GM12872 (cell line): ENCODE data around the gene PAQR8.
A peak's percentile ranks its signal among the peaks of the same experiment; 100 is the strongest.

Source experiments
- CTCF ChIP-seq: IDR thresholded peaks from 3 replicates; pipeline ENCODE4 v1.5.1; 2011; ENCODE audit warnings: low read depth, mild to moderate bottlenecking, low read length, moderate library complexity; ENCODE audit not compliant: insufficient read depth

PAQR8 gene

GRCh38 chr6:52403627-52404026 is 41.7 kb downstream of the PAQR8 start:
- TF ChIP-seq CTCF, result no peak

GRCh38 chr6:52405243-52405642 is 43.3 kb downstream of the PAQR8 start:
- TF ChIP-seq CTCF, result no peak

GRCh38 chr6:52407467-52407866 is 45.5 kb downstream of the PAQR8 start:
- peak; percentile 66 for TF ChIP-seq CTCF

- TF ChIP-seq CTCF, result no peak
Measured at GRCh38 chr6:52409499-52409898, 47.5 kb downstream of the PAQR8 start.

GRCh38 chr6:52410979-52411378 is 49.0 kb downstream of the PAQR8 start:
- no peak for TF ChIP-seq CTCF

- no peak for TF ChIP-seq CTCF
Measured at GRCh38 chr6:52411911-52412310, 50.0 kb downstream of the PAQR8 start.

GRCh38 chr6:52415333-52415732 is 53.4 kb downstream of the PAQR8 start:
- no peak for TF ChIP-seq CTCF
